Brain microvascular endothelial cell (primary cell): ENCODE results near the gene BBLN.

Source experiments
- DNase-seq: peaks from one replicate; pipeline ENCODE4 v3.0.0-alpha.2; 2020
- H3K27ac ChIP-seq: fragments of 250-450 bp; sonication (Bioruptor Pico); 2 replicates; pipeline ENCODE4 v1.5.1; 2020; ENCODE audit warnings: mild to moderate bottlenecking, moderate library complexity
- H3K27me3 ChIP-seq: fragments of 250-450 bp; sonication (Bioruptor Pico); replicated peaks from 2 replicates; pipeline ENCODE4 v1.5.1; 2020; ENCODE audit warnings: mild to moderate bottlenecking
- H3K36me3 ChIP-seq: fragments of 250-450 bp; sonication (Bioruptor Pico); replicated peaks from 2 replicates; pipeline ENCODE4 v1.5.1; 2020; ENCODE audit warnings: mild to moderate bottlenecking
- H3K4me3 ChIP-seq: 2 replicates; pipeline ENCODE4 v1.5.1; 2011; ENCODE audit warnings: low read depth, mild to moderate bottlenecking, control low read depth, low read length, moderate library complexity
- CTCF ChIP-seq: IDR thresholded peaks from 2 replicates; pipeline ENCODE4 v1.5.1; 2011; ENCODE audit warnings: low read depth, mild to moderate bottlenecking, moderate library complexity, low read length, control low read depth, inconsistent platforms; ENCODE audit errors: missing control alignments
- in situ Hi-C: cut with HindIII; loops from 2 replicates; pipeline ENCODE4 v1.10.0; 2017; ENCODE audit warnings: low sequenced_read_pairs, low pct_ligation_motif_present

BBLN gene

DNA sequence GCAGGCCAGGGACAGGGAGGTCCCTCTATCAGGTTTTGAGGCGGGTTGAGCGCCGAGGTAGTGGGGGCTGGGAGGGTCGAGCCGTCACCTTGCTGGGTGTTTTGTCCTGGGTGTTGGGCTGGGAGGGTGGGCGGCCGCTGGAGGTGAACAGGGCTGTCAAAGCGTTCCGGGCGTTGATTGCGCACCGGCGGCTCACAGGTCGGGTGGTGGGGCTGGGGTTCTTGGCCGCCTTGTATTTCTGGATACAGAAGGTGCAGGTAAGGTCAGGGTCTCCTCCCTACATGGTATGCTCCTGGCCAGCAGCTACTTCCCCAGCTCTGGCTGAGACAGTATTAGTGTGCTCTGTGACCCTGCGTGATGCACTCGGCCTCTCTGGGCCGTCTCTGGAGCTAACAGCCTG lies 6.1 kb downstream of the BBLN start:
- in situ Hi-C loops = no loop called here
- Histone ChIP-seq H3K4me3 (no peak overlapping the region), H3K36me3 (peaks cover 70% of the 10 kb centered on the region), H3K27me3 (no peaks in the 10 kb centered on the region), H3K27ac (no peak overlapping the region)
- DNase-seq = no peak
- no peak for TF ChIP-seq CTCF

DNA sequence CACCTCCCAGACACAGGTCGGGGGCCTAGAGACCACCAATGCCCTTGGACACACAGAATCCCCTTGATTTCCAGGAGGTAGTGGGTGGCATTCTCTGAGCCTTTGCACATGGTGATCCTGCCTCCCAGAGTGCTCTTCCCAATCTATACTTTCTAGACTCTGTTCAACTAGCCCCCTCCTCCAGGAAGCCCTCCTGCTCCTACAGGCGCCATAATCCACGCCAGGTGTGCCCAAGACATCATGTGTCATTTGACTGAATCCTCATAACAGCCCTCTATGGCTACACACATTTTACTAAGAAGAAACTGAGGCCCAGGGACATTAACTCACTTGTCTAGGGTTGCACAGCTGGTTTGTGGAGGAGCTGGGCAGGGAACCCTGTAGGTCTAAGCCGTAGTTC lies 7.1 kb downstream of the BBLN start:
- TF ChIP-seq CTCF = no peak
- Histone ChIP-seq H3K4me3 (no peak overlapping the region), H3K27ac (no peak overlapping the region), H3K36me3 (peaks cover 64% of the 10 kb centered on the region), H3K27me3 (no peaks in the 10 kb centered on the region)
- DNase-seq = no peak
- in situ Hi-C loops = no loop called here

DNA sequence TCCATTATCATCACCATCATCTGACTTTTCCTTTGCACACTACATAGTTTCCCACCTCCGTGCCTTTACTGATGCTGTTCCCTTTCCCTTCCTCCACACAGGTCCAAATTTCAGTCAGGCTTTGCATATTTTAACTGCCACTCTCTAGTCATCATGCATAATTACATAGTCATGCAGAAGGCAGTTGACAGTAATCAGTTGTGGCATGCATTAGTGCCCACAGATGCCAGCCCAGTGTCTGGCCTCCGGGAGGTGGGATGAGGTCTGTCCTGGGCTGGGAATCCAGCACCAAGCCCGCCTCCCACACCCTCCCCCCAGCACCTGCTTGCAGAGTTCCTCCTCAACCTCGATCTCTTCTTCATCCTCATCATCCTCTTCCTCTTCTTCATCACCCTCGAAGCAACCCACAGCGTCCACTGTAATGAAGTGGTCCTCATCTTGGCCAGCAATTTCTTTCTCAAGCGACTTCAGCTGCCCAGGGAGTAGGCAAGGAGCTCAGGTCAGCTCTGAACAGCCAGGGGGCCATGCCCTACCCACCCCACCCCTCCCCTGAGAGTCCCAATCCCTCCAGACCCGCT lies 8.8 kb downstream of the BBLN start:
- in situ Hi-C loops = no loop called here
- no peak for TF ChIP-seq CTCF
- H3K36me3 ChIP-seq = peaks cover 52% of the 10 kb centered on the region
- DNase-seq = no peak
- no peak overlapping the region for H3K4me3 ChIP-seq
- H3K27ac ChIP-seq = no peak overlapping the region
- no peaks in the 10 kb centered on the region for H3K27me3 ChIP-seq

GRCh38 chr9:128169492-128169891 lies 9.4 kb downstream of the BBLN start:
- no peak for DNase-seq
- no peak for TF ChIP-seq CTCF
- Histone ChIP-seq H3K27me3 (no peaks in the 10 kb centered on the region), H3K27ac (no peak overlapping the region), H3K4me3 (no peak overlapping the region), H3K36me3 (peaks cover 56% of the 10 kb centered on the region)
- in situ Hi-C loops = no loop called here

- no peak for TF ChIP-seq CTCF
- H3K36me3 ChIP-seq = peaks cover 53% of the 10 kb centered on the region
- no peak overlapping the region for H3K27ac ChIP-seq
- DNase-seq = no peak
- in situ Hi-C loops = no loop called here
- H3K4me3 ChIP-seq = no peak overlapping the region
- no peaks in the 10 kb centered on the region for H3K27me3 ChIP-seq
Observed at GRCh38 chr9:128169925-128170324, 9.9 kb downstream of the BBLN start.

- no peak overlapping the region for H3K4me3 ChIP-seq
- no peaks in the 10 kb centered on the region for H3K27me3 ChIP-seq
- DNase-seq = no peak
- H3K36me3 ChIP-seq = peaks cover 54% of the 10 kb centered on the region
- in situ Hi-C loops = no loop called here
- H3K27ac ChIP-seq = no peak overlapping the region
- TF ChIP-seq CTCF = no peak
Observed at GRCh38 chr9:128174062-128174461, 14.0 kb downstream of the BBLN start.
